GM21423 (cell line): ENCODE results near the gene SPATA45.
"Not testable (repeated sequence)": the region's sequence is repeated elsewhere in the genome, so short reads cannot be mapped to it uniquely, and the experiment has no call there.

Experiments
- ATAC-seq: cut with Tn5 transposase; IDR thresholded peaks from one replicate; pipeline ENCODE4 v1.9.1; 2021; ENCODE audit warnings: mild to moderate bottlenecking, moderate library complexity; ENCODE audit not compliant: unreplicated experiment

Gene SPATA45

GRCh38 chr1:212847549-212847948 lies at the start of gene SPATA45:
Gene SPATA45, minus strand, starts transcription at chr1:212847649. Its CDS starts 11,500 bp downstream, at chr1:212836149.
- no peak for ATAC-seq

GRCh38 chr1:212892108-212892507 lies 44.7 kb upstream of the SPATA45 start:
- ATAC-seq = no peak

DNA sequence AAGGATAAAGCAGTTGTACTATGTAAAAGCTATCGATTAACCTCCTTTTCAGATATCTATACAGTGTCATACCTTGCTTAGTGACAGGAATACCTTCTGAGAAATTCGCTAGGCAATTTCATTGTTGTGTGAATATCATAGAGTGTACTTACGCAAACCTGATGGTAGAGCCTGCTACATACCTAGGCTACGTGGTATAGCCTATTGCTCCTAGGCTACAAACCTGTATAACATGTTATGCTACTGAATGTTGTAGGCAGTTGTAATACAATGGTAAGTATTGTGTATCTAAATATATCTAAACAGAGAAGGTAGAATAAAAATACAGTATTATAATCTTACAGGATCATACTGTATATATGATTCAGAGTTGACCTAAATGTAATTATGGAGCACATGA lies 37.1 kb upstream of the SPATA45 start:
- no peak for ATAC-seq

GRCh38 chr1:212879947-212880690 lies 32.7 kb upstream of the SPATA45 start:
- ATAC-seq = no peak

- no peak for ATAC-seq
Observed at GRCh38 chr1:212878418-212878817, 31.0 kb upstream of the SPATA45 start.

- ATAC-seq = no peak
Observed at GRCh38 chr1:212873518-212873917, 26.1 kb upstream of the SPATA45 start.

- no peak for ATAC-seq
Observed at GRCh38 chr1:212871976-212872375, 24.5 kb upstream of the SPATA45 start.

DNA sequence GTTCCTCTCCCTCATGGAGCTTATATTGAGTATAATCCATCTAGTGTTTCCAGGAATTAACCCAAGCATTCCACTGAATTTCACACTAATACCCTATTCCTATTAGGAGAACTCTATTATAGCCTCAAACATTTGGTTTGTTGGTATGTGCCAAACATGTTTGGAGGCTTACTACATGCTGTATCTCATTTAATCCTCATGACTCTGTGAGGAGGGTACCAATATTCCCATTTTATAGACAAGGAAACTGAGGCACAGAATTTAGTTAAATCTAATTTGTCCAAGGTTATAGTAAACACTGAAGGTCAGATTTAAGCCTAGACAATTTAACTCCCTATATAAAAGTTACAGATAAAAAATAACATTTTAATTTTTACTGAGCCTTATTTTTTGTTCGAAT lies 19.7 kb upstream of the SPATA45 start:
- ATAC-seq = no peak

- no peak for ATAC-seq
Observed at GRCh38 chr1:212864201-212864600, 16.8 kb upstream of the SPATA45 start.

DNA sequence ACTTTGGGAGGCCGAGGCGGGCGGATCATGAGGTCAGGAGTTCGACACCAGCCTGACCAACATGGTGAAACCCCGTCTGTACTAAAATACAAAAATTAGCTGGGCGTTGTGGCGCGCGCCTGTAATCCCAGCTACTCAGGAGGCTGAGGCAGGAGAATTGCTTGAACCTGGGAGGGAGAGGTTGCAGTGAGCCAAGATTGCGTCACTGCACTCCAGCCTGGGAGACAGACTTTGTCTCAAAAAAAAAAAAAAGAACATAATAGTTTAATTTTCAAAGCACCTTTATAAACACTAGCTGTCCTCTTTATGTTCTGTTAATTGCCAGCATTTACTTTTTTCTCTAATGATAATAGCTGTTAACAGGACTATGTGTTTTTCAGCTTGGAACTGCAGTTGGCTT lies 15.9 kb upstream of the SPATA45 start:
- not testable (repeated sequence) for ATAC-seq

DNA sequence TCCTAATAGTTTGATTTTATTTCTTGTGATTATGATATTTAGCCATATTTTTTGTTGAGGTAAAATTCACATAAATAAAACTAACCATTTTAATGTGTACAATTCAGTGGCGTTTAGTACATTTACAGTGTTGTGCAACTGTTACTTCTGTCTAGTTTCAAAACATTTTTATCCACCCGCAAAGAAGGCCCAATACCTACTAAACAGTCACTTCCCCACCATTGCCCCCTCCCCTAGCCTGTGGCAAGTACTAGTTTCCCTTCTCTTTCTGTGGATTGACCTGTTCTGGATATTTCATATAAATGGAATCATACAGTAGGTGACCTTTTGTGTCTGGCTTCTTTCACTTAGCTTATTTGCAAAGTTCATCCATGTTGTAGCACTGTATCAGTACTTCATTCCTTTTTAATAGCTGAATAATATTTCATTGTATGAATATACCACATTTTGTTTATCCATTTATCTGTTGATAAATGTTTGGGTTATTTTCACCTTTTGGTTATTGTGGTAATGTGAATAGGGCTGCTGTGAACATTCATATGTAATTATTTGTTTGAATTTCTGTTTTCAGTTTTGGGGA lies 14.8 kb upstream of the SPATA45 start:
- ATAC-seq = no peak

- no peak for ATAC-seq
Observed at GRCh38 chr1:212860713-212861581, 13.5 kb upstream of the SPATA45 start.

DNA sequence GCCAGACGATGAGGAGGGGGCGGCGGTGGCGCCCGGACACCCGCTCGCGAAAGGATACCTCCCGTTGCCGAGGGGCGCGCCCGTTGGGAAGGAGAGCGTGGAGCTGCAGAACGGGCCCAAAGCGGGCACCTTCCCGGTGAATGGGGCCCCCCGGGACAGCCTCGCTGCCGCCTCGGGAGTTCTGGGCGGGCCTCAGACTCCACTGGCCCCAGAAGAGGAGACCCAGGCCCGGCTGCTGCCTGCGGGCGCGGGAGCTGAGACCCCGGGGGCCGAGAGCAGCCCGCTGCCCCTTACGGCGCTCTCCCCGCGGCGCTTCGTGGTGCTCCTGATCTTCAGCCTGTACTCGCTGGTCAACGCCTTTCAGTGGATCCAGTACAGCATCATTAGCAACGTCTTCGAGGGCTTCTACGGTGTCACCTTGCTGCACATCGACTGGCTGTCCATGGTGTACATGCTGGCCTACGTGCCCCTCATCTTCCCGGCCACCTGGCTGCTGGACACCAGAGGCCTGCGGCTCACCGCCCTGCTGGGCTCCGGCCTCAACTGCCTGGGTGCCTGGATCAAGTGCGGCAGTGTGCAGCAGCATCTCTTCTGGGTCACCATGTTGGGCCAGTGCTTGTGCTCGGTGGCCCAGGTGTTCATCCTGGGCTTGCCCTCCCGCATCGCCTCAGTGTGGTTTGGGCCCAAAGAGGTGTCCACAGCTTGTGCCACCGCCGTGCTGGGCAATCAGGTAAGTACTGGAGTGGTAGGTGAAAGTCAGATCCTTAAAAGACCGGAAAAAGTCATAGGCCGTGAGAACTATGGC lies 11.2 kb upstream of the SPATA45 start:
- ATAC-seq = peak; percentile 12

DNA sequence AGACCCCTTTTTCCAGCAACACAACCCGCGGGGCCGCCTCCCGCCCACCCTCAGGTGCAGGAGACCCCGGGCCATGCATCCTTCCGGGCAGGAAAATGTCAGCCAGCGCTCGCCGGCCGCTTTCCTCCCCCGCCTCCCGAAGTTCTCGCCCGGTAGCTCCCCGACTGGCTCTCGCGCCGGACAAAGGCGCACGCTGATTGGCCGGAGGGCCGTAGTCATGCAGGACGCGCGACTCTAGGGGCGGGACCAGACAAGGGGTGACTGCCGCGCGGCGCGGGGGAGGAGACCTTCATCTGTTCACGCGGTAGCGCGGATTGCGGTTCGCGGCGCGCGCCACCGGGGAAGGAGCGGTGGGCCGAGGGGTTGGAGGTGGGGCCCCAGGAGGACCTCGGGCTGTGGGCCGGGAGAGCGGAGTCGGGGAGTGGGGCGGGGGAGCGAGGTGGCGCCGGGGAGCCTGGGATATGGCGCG lies 10.6 kb upstream of the SPATA45 start, which contains the start of gene FLVCR1:
Gene FLVCR1, plus strand, starts transcription at position 284 of the 469 bp plus-strand sequence. Its CDS starts 178 bp downstream, at position 462.
- peak; percentile 97 for ATAC-seq

- no peak for ATAC-seq
Observed at GRCh38 chr1:212856755-212857154, 9.3 kb upstream of the SPATA45 start.

- no peak for ATAC-seq
Observed at GRCh38 chr1:212853658-212854057, 6.2 kb upstream of the SPATA45 start.

DNA sequence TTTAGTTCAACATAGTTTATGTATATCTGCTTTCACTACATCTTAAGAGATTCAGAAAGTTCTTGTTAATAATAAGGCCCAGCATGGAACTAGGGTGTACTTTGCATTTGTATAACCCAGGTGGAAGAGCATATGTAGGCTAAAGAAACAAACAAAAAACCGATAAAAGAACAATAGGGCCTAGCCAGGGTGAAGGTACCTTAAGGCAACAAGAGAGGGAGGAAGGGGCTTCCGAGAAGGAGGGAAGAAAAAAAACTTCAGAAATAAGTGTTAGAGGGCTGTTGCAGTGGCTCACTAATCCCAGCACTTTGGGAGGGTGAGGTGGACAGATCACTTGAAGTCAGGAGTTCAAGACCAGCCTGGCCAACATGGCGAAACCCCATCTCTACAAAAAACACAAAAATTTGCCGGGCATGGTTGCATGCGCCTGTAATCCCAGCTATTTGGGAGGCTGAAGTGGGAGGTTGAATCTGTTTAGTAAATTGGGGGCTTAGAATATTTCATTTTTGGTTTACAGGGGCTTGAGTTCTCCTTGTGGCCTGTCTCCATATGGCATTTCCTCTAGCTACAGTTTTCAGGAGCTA lies 4.7 kb upstream of the SPATA45 start:
- ATAC-seq = no peak

- ATAC-seq = not testable (repeated sequence)
Observed at GRCh38 chr1:212844521-212844920, 2.9 kb downstream of the SPATA45 start.

DNA sequence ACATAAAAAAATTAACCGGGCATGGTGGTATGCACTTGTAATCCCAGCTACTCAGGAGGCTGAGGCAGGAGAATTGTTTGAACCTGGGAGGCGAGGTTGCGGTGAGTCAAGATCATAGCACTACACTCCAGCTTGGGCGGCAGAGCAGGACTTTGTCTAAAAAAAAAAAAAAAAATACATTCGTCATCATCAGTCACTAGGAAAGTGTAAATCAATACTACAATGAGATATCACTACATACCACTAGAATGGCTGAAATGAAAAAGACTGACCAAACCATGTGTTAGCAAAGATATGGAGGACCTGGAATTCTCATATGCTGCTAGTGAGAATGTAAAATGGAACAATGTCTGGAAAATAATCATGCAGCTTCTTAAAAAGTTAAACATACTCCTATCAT lies 9.3 kb downstream of the SPATA45 start:
- no peak for ATAC-seq
